GM23248 (cell line): ENCODE measurements around the gene C1orf53. TPM values are rescaled to one million over a fixed set of nuclear protein-coding genes. Genes with fewer than 3 reads are reported as not detected.

Experiments
- DNase-seq: peaks from one replicate; pipeline ENCODE4 v3.0.0-alpha.2; 2015
- H2AFZ ChIP-seq: fragments of 200-600 bp; sonication (generic); 2 replicates; pipeline ENCODE4 v1.6.1; 2016; ENCODE audit warnings: antibody characterized with exemption
- H3F3A ChIP-seq: fragments of 200-600 bp; sonication (generic); 2 replicates; pipeline ENCODE4 v1.6.1; 2016; ENCODE audit warnings: mild to moderate bottlenecking, antibody characterized with exemption, mixed run types; ENCODE audit not compliant: insufficient read depth
- H3K27ac ChIP-seq: fragments of 200-600 bp; sonication (generic); 2 replicates; pipeline ENCODE4 v1.5.1; 2016; ENCODE audit warnings: mild to moderate bottlenecking
- H3K27me3 ChIP-seq: fragments of 200-600 bp; sonication (generic); replicated peaks from 2 replicates; pipeline ENCODE4 v1.6.1; 2016; ENCODE audit warnings: mild to moderate bottlenecking; ENCODE audit not compliant: insufficient read depth
- H3K36me3 ChIP-seq: fragments of 200-600 bp; sonication (generic); 2 replicates; pipeline ENCODE4 v1.6.1; 2016; ENCODE audit warnings: low read depth, mild to moderate bottlenecking
- H3K4me1 ChIP-seq: fragments of 200-600 bp; sonication (generic); 2 replicates; pipeline ENCODE4 v1.6.1; 2016; ENCODE audit warnings: mild to moderate bottlenecking; ENCODE audit not compliant: insufficient read depth
- H3K4me2 ChIP-seq: fragments of 200-600 bp; sonication (generic); one replicate; pipeline ENCODE4 v1.6.1; 2016; ENCODE audit warnings: mild to moderate bottlenecking; ENCODE audit not compliant: unreplicated experiment
- H3K4me3 ChIP-seq: fragments of 200-600 bp; sonication (generic); 2 replicates; pipeline ENCODE4 v1.5.1; 2016; ENCODE audit warnings: mild to moderate bottlenecking
- H3K79me2 ChIP-seq: fragments of 200-600 bp; sonication (generic); 2 replicates; pipeline ENCODE4 v1.6.1; 2016; ENCODE audit warnings: mild to moderate bottlenecking; ENCODE audit not compliant: insufficient read depth
- H3K9ac ChIP-seq: fragments of 200-600 bp; sonication (generic); 2 replicates; pipeline ENCODE4 v1.6.1; 2016; ENCODE audit warnings: mild to moderate bottlenecking
- H3K9me2 ChIP-seq: fragments of 200-600 bp; sonication (generic); 2 replicates; pipeline ENCODE4 v1.6.1; 2016; ENCODE audit warnings: mixed run types, mild to moderate bottlenecking, moderate library complexity; ENCODE audit not compliant: insufficient read depth
- H3K9me3 ChIP-seq: fragments of 200-600 bp; sonication (generic); one replicate; pipeline ENCODE4 v1.6.1; 2017; ENCODE audit warnings: low read depth
- H4K20me1 ChIP-seq: fragments of 200-600 bp; sonication (generic); 2 replicates; pipeline ENCODE4 v1.6.0; 2016; ENCODE audit not compliant: insufficient read depth
- EZH2 ChIP-seq: fragments of 200-600 bp; sonication (generic); IDR thresholded peaks from 2 replicates; pipeline ENCODE4 v1.6.1; 2018; ENCODE audit warnings: antibody characterized with exemption, mild to moderate bottlenecking; ENCODE audit not compliant: insufficient read depth, poor library complexity, severe bottlenecking
- EZH2phosphoT487 ChIP-seq: fragments of 200-600 bp; sonication (generic); IDR thresholded peaks from 2 replicates; pipeline ENCODE4 v1.6.1; 2018; ENCODE audit warnings: antibody characterized with exemption, moderate library complexity, mild to moderate bottlenecking, low read depth; ENCODE audit not compliant: insufficient read depth
- WGBS, 2 experiments: methylation state at CpG; one replicate each; pipeline ENCODE4 v1.1.6; 2015 to 2017; ENCODE audit warnings: low lambda C conversion rate in 2 of 2, low coverage in 1 of 2; ENCODE audit errors: missing lambda C conversion rate in 2 of 2; 5-methylcytosine and 5-hydroxymethylcytosine counted together
- in situ Hi-C: fragments of 300-500 bp; cut with MboI; formaldehyde crosslinking; loops from 2 replicates; pipeline ENCODE4 v1.15.0; 2020
- polyA plus RNA-seq: library from polyadenylated mRNA; unstranded; fragments of >200 nt; fragmentation: Nextera tagmentation; extraction: Ambion mirVana; gene quantifications from 2 replicates; pipeline ENCODE4 v1.2.1, GENCODE V29; 2016
- total RNA-seq: library from RNA; depleted of rRNA; stranded (reverse); fragments of >200 nt; shearing (Covaris generic); gene quantifications from 2 replicates; pipeline ENCODE4 v1.2.3, GENCODE V29; 2014

C1orf53 gene
- total and polyA plus RNA-seq, 2 experiments from 2014 or later: 17.3 to 41.9 TPM

DNA sequence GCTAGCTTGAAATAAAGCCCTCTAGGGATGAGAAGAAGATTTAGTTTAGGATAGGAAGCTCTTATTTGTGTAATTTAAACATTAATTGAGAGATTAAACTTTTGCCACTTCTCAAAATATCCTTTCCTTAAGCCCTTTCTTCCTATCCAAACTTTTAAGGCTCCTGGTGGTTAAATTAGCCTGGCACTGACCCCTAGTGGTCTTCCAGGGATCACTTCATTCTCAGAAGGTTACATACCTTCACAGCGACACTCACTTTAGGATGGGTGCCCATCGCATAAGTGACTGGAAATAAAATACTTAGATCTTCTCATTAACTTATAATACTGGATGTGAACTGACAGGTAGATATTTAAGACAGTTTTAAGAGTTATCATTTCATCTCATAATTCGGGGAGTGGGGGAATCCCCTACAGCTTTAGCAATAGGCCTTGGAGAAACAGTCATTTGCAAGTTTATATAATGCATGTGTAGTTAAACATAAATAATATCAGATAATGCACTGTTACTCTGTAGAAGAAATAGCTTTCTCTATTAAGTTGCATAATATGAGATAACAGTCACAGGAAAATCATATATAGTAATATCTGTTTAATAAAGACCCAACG, 22.2 kb downstream of the C1orf53 start:
- Histone ChIP-seq H3K27me3 (peaks cover 27% of the 10 kb centered on the region), H3K4me2 (no peak overlapping the region), H3K27ac (no peak overlapping the region), H3K4me1 (no peaks in the 10 kb centered on the region), H3K9me3 (no peaks in the 10 kb centered on the region), H3F3A (no peaks in the 10 kb centered on the region), H2AFZ (no peak overlapping the region), H3K9ac (no peak overlapping the region), H3K9me2 (no peaks in the 10 kb centered on the region), H3K4me3 (no peak overlapping the region), H3K79me2 (no peaks in the 10 kb centered on the region), H3K36me3 (no peaks in the 10 kb centered on the region), H4K20me1 (no peaks in the 10 kb centered on the region)
- in situ Hi-C loops: loop anchor here (25.0 kb wide), 2 partner anchors 538 to 763 kb away; no protein-coding TSS in a partner anchor
- TF ChIP-seq EZH2phosphoT487 (no peak), EZH2 (no peak)
- 52 to 64% methylated on average over 4 of the region's 4 CpGs for WGBS, 2 experiments
- DNase-seq: peak; percentile 70

GRCh38 chr1:197927908-197928665, 25.7 kb downstream of the C1orf53 start:
- Histone ChIP-seq H4K20me1 (no peaks in the 10 kb centered on the region), H2AFZ (peak overlapping the region; percentile 70; the same call in 1 of the 2 replicates), H3K4me3 (no peak overlapping the region), H3K27me3 (no peaks in the 10 kb centered on the region), H3K79me2 (no peaks in the 10 kb centered on the region), H3F3A (no peaks in the 10 kb centered on the region), H3K9me2 (no peaks in the 10 kb centered on the region), H3K4me2 (no peak overlapping the region), H3K9ac (no peak overlapping the region), H3K36me3 (no peaks in the 10 kb centered on the region), H3K27ac (no peak overlapping the region), H3K4me1 (no peaks in the 10 kb centered on the region), H3K9me3 (no peaks in the 10 kb centered on the region)
- in situ Hi-C loops: no loop called here
- WGBS, 2 experiments: 78 to 80% methylated on average over 8 of the region's 8 CpGs
- no peak for DNase-seq
- no peak for TF ChIP-seq EZH2phosphoT487
- TF ChIP-seq EZH2: no peak

DNA sequence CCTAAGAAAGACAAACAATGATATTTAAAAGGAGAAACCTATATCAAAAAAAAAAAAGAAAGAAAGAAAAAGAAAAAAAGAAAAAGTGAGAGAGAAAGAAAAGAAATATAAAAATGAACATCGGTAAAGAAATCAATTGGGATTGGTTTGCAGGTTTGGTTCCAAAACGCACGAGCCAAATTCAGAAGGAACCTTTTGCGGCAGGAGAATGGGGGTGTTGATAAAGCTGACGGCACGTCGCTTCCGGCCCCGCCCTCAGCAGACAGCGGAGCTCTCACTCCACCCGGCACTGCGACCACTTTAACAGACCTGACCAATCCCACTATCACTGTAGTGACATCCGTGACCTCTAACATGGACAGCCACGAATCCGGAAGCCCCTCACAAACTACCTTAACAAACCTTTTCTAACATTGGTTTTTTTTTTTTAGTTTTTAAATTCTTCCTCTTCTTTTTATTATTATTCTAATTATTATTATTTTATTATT, 26.5 kb downstream of the C1orf53 start:
- no peak for DNase-seq
- Histone ChIP-seq H3K9me3 (no peaks in the 10 kb centered on the region), H3K9me2 (no peaks in the 10 kb centered on the region), H3K79me2 (no peaks in the 10 kb centered on the region), H3K4me3 (peak overlapping the region; percentile 62), H2AFZ (peak overlapping the region; percentile 70), H3K27ac (no peak overlapping the region), H3K4me2 (peak overlapping the region; percentile 47), H3F3A (no peaks in the 10 kb centered on the region), H3K4me1 (no peaks in the 10 kb centered on the region), H4K20me1 (no peaks in the 10 kb centered on the region), H3K27me3 (no peaks in the 10 kb centered on the region), H3K9ac (no peak overlapping the region), H3K36me3 (no peaks in the 10 kb centered on the region)
- no peak for TF ChIP-seq EZH2
- TF ChIP-seq EZH2phosphoT487: no peak
- in situ Hi-C loops: no loop called here
- WGBS, 2 experiments: 35 to 39% methylated on average over 15 of the region's 15 CpGs

- no peak overlapping the region for H3K9ac ChIP-seq
- no peaks in the 10 kb centered on the region for H3F3A ChIP-seq
These were observed 30.6 kb downstream of the C1orf53 start for GRCh38 chr1:197933016-197933415.

More at GRCh38 chr1:197933016-197933415, 30.6 kb downstream of the C1orf53 start:
- no peak overlapping the region for H3K27ac ChIP-seq
- no peaks in the 10 kb centered on the region for H3K9me2 ChIP-seq
- H2AFZ ChIP-seq: peak overlapping the region; percentile 26; the same call in 1 of the 2 replicates
- H3K9me3 ChIP-seq: no peaks in the 10 kb centered on the region
- H3K36me3 ChIP-seq: no peaks in the 10 kb centered on the region
- no peaks in the 10 kb centered on the region for H4K20me1 ChIP-seq
- no peak for TF ChIP-seq EZH2
- no peak for TF ChIP-seq EZH2phosphoT487
- H3K27me3 ChIP-seq: no peaks in the 10 kb centered on the region
- in situ Hi-C loops: no loop called here
- H3K4me2 ChIP-seq: no peak overlapping the region
- no peaks in the 10 kb centered on the region for H3K4me1 ChIP-seq
- WGBS, 2 experiments: 86 to 87% methylated on average over 1 of the region's 1 CpG
- H3K79me2 ChIP-seq: no peaks in the 10 kb centered on the region
- DNase-seq: no peak
- H3K4me3 ChIP-seq: no peak overlapping the region
